HG02642 (cell line): ENCODE results near the gene FRMPD2.
"Not testable (repeated sequence)": the region's sequence is repeated elsewhere in the genome, so short reads cannot be mapped to it uniquely, and the experiment has no call there.

Source experiments
- ATAC-seq: cut with Tn5 transposase; IDR thresholded peaks from one replicate; pipeline ENCODE4 v1.9.1; 2021; ENCODE audit warnings: mild to moderate bottlenecking; ENCODE audit not compliant: unreplicated experiment, poor library complexity

FRMPD2 gene

GRCh38 chr10:48143721-48144642 lies 130.5 kb downstream of the FRMPD2 start:
- not testable (repeated sequence) for ATAC-seq

GRCh38 chr10:48140949-48141348 lies 133.5 kb downstream of the FRMPD2 start:
- ATAC-seq: not testable (repeated sequence)

DNA sequence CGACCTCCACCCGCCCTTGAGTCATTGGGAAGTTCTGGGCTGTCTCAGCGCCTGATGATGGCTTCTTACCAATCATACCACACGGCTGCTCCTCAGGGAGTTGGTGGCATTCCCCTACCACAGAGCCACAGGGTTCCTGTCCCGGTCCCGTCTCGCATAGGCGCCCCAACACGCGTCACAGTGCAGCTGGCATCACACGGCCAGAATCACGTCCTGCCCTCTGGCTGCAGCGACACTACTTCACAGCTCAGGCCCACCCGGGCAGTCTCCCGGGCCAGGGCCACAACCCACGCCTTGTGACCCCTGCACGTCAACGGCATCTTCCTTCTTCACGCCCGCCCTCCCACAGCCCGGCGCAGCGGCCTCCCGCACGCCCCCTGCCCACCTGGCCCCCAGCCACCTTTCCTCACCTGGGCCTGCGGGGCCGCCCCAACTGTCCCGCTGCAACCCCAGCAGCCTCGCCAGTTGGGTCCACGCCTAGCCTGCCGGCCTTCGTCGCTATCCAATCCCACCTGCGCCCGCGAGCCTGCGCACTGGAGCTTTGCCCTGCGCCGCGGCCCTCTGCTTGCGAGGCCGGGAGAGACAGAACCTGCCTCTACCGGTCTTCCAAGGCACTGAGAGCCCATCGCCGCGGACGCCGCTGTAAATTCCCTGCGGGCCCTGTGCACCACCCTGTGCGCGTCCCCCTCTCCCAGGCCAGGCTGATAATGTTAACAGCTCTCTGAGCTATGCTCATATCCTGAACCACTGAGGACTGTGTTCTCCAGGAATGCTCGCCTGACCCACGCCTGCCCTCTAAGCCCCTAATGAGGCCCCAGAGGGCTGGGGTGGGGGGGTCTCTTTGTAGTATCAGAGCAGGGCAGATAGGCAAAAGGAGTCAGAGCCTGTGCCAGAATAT lies 134.3 kb downstream of the FRMPD2 start:
- ATAC-seq: peak; percentile 62

DNA sequence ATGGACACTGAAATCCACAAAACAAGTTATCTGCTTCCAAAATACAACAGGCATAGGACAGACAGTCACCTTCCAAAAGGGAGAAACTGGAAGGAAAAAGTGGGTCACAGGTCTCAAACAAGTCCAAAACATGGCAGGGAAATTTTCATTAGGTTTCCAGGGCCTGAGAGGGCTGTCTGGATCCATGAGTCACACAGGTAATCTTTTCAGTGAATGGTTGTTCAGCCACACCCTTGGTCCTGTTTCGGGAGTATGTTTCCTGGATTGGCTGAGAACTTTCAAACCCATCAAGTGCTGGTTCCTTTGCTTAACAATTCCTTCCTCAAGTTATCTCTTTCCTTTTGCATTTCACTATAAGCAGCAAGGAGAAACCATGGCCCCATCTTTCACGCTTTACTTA lies 145.5 kb downstream of the FRMPD2 start:
- ATAC-seq: not testable (repeated sequence)

DNA sequence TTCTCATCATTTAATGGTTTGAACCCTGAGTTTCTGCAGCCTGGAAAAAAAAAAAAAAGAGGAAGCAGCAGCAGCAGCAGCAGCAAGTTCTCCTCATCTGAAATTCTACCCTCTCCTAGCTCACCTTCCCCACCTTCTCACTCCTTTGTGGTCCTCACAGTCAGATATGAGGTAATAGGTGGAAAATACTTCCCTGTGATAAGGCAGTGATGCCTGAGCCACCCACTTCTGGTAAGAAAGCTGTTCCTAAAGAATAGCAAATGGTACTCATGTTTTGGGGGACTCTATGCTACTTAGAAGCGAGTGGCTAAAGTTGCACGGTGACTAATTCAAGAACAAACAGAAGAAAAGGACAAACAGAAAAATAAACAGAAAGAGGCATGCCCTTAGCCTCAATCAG lies 148.2 kb downstream of the FRMPD2 start:
- not testable (repeated sequence) for ATAC-seq

GRCh38 chr10:48125631-48126030 lies 148.9 kb downstream of the FRMPD2 start:
- ATAC-seq: not testable (repeated sequence)

GRCh38 chr10:48122618-48123017 lies 151.9 kb downstream of the FRMPD2 start:
- not testable (repeated sequence) for ATAC-seq

- not testable (repeated sequence) for ATAC-seq
Observed at GRCh38 chr10:48110277-48110676, 164.2 kb downstream of the FRMPD2 start.
